SK-N-SH (cell line): ENCODE measurements around the gene NTPCR.

Source experiments
- EZH2phosphoT487 ChIP-seq: fragments of 200-600 bp; sonication (generic); IDR thresholded peaks from 2 replicates; pipeline ENCODE4 v1.6.1; 2017; ENCODE audit warnings: low read depth, mixed run types, mild to moderate bottlenecking, antibody characterized with exemption, moderate library complexity, borderline replicate concordance
- MXI1 ChIP-seq: IDR thresholded peaks from 2 replicates; pipeline ENCODE4 v1.6.1; 2012; ENCODE audit warnings: mild to moderate bottlenecking, low read depth, low read length, improper control_type of control experiment
- RAD21 ChIP-seq: IDR thresholded peaks from 2 replicates; pipeline ENCODE4 v1.6.1; 2012; ENCODE audit warnings: mild to moderate bottlenecking, low read length
- SIN3A ChIP-seq: IDR thresholded peaks from 2 replicates; pipeline ENCODE4 v1.6.1; 2012; ENCODE audit warnings: low read depth, mild to moderate bottlenecking, low read length, moderate library complexity, borderline replicate concordance
- TAF1 ChIP-seq: IDR thresholded peaks from 2 replicates; pipeline ENCODE4 v1.6.1; 2012; ENCODE audit warnings: low read depth, mild to moderate bottlenecking, low read length, moderate library complexity, borderline replicate concordance
- TEAD4 ChIP-seq: IDR thresholded peaks from 2 replicates; pipeline ENCODE4 v1.4.0; 2012; ENCODE audit warnings: mild to moderate bottlenecking, borderline replicate concordance; ENCODE audit not compliant: insufficient read depth
- TF ChIP-seq, protein P1 (sequence below): fragments of 200-600 bp; sonication (generic); IDR thresholded peaks from 2 replicates; pipeline ENCODE4 v1.6.1; 2017; ENCODE audit warnings: antibody characterized with exemption, mild to moderate bottlenecking, moderate library complexity
- TF ChIP-seq, protein P2 (sequence below): IDR thresholded peaks from 2 replicates; pipeline ENCODE4 v1.6.1; 2012; ENCODE audit warnings: mild to moderate bottlenecking, low read depth, low read length, moderate library complexity
- TF ChIP-seq, protein P3 (sequence below): IDR thresholded peaks from 2 replicates; pipeline ENCODE4 v1.4.0; 2012; ENCODE audit warnings: low read depth

DNA sequence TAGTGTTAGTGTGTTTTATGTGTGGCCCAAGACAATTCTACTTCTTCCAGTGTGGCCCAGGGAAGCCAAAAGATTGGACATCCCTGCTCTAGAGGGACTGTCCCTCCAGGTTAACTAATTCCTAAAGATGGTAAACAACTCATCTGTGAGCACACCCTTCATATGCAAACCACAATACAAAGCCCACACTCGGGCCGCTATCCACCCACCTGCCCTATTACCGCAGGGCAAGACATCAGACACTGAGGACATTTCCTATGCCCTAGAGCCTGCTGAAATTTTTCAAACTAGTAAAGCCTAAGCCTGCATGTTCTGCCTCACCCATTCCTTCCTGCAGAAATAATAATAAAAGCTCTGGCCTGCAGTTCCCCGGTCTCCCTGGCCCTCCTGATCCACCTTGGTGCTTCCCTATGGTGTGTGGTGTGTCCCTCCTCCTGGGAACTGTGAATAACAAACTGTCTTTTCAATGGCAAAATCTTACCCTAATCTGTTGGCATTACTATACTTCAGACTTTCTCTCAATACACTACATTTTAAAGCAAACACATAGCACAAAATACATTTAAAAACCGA is 39.3 kb upstream of the NTPCR start:
- TF ChIP-seq, protein P1, sequence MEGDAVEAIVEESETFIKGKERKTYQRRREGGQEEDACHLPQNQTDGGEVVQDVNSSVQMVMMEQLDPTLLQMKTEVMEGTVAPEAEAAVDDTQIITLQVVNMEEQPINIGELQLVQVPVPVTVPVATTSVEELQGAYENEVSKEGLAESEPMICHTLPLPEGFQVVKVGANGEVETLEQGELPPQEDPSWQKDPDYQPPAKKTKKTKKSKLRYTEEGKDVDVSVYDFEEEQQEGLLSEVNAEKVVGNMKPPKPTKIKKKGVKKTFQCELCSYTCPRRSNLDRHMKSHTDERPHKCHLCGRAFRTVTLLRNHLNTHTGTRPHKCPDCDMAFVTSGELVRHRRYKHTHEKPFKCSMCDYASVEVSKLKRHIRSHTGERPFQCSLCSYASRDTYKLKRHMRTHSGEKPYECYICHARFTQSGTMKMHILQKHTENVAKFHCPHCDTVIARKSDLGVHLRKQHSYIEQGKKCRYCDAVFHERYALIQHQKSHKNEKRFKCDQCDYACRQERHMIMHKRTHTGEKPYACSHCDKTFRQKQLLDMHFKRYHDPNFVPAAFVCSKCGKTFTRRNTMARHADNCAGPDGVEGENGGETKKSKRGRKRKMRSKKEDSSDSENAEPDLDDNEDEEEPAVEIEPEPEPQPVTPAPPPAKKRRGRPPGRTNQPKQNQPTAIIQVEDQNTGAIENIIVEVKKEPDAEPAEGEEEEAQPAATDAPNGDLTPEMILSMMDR: no peak
- TF ChIP-seq EZH2phosphoT487 (no peak), TAF1 (no peak), TEAD4 (no peak), RAD21 (no peak), MXI1 (no peak), SIN3A (no peak)
- TF ChIP-seq, protein P2, sequence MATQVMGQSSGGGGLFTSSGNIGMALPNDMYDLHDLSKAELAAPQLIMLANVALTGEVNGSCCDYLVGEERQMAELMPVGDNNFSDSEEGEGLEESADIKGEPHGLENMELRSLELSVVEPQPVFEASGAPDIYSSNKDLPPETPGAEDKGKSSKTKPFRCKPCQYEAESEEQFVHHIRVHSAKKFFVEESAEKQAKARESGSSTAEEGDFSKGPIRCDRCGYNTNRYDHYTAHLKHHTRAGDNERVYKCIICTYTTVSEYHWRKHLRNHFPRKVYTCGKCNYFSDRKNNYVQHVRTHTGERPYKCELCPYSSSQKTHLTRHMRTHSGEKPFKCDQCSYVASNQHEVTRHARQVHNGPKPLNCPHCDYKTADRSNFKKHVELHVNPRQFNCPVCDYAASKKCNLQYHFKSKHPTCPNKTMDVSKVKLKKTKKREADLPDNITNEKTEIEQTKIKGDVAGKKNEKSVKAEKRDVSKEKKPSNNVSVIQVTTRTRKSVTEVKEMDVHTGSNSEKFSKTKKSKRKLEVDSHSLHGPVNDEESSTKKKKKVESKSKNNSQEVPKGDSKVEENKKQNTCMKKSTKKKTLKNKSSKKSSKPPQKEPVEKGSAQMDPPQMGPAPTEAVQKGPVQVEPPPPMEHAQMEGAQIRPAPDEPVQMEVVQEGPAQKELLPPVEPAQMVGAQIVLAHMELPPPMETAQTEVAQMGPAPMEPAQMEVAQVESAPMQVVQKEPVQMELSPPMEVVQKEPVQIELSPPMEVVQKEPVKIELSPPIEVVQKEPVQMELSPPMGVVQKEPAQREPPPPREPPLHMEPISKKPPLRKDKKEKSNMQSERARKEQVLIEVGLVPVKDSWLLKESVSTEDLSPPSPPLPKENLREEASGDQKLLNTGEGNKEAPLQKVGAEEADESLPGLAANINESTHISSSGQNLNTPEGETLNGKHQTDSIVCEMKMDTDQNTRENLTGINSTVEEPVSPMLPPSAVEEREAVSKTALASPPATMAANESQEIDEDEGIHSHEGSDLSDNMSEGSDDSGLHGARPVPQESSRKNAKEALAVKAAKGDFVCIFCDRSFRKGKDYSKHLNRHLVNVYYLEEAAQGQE: no peak
- TF ChIP-seq, protein P3, sequence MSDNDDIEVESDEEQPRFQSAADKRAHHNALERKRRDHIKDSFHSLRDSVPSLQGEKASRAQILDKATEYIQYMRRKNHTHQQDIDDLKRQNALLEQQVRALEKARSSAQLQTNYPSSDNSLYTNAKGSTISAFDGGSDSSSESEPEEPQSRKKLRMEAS: no peak
